ENCODE measurements around the gene FGG.

FGG gene

GRCh38 chr4:154589296-154590197, 22.9 kb downstream of the FGG start:
- no peak for DNase-seq (ENCODE audit: low read depth, low spot score)
- H3K27ac ChIP-seq: no peak overlapping the region

GRCh38 chr4:154588198-154588597, 24.3 kb downstream of the FGG start:
- no peak for DNase-seq (ENCODE audit: low read depth, low spot score)
- H3K27ac ChIP-seq: no peak overlapping the region

GRCh38 chr4:154586296-154587033, 26.0 kb downstream of the FGG start:
- H3K27ac ChIP-seq: no peak overlapping the region
- no peak for DNase-seq (ENCODE audit: low read depth, low spot score)

- H3K27ac ChIP-seq: no peak overlapping the region
- no peak for DNase-seq (ENCODE audit: low read depth, low spot score)
Observed at GRCh38 chr4:154585369-154586018, 27.0 kb downstream of the FGG start.

GRCh38 chr4:154584259-154584658, 28.2 kb downstream of the FGG start:
- no peak overlapping the region for H3K27ac ChIP-seq
- DNase-seq (ENCODE audit: low read depth, low spot score): no peak

GRCh38 chr4:154583677-154584076, 28.8 kb downstream of the FGG start:
- H3K27ac ChIP-seq: no peak overlapping the region
- no peak for DNase-seq (ENCODE audit: low read depth, low spot score)

GRCh38 chr4:154583230-154583629, 29.2 kb downstream of the FGG start:
- H3K27ac ChIP-seq: no peak overlapping the region
- no peak for DNase-seq (ENCODE audit: low read depth, low spot score)

- H3K27ac ChIP-seq: no peak overlapping the region
- DNase-seq (ENCODE audit: low read depth, low spot score): no peak
Observed at GRCh38 chr4:154582723-154583122, 29.7 kb downstream of the FGG start.

- H3K27ac ChIP-seq: no peak overlapping the region
- DNase-seq (ENCODE audit: low read depth, low spot score): no peak
Observed at GRCh38 chr4:154579927-154580326, 32.5 kb downstream of the FGG start.

GRCh38 chr4:154578919-154579318, 33.5 kb downstream of the FGG start:
- no peak for DNase-seq (ENCODE audit: low read depth, low spot score)
- no peak overlapping the region for H3K27ac ChIP-seq

- DNase-seq (ENCODE audit: low read depth, low spot score): no peak
Observed at GRCh38 chr4:154577324-154577723, 35.1 kb downstream of the FGG start.

GRCh38 chr4:154574311-154574710, 38.1 kb downstream of the FGG start:
- no peak for DNase-seq (ENCODE audit: low read depth, low spot score)
- no peak overlapping the region for H3K27ac ChIP-seq

More at GRCh38 chr4:154577324-154577723, 35.1 kb downstream of the FGG start:
- H3K27ac ChIP-seq: no peak overlapping the region

- H3K27ac ChIP-seq: no peak overlapping the region
- no peak for DNase-seq (ENCODE audit: low read depth, low spot score)
Observed at GRCh38 chr4:154573190-154573870, 39.1 kb downstream of the FGG start.

- DNase-seq (ENCODE audit: low read depth, low spot score): no peak
- no peak overlapping the region for H3K27ac ChIP-seq
Observed at GRCh38 chr4:154569584-154569983, 42.9 kb downstream of the FGG start.

GRCh38 chr4:154569028-154569427, 43.4 kb downstream of the FGG start:
- no peak for DNase-seq (ENCODE audit: low read depth, low spot score)

GRCh38 chr4:154566639-154567204, 45.7 kb downstream of the FGG start:
- no peak for DNase-seq (ENCODE audit: low read depth, low spot score)
- H3K27ac ChIP-seq: no peak overlapping the region

More at GRCh38 chr4:154569028-154569427, 43.4 kb downstream of the FGG start:
- H3K27ac ChIP-seq: no peak overlapping the region

GRCh38 chr4:154565704-154566103, 46.8 kb downstream of the FGG start:
- H3K27ac ChIP-seq: no peak overlapping the region
- DNase-seq (ENCODE audit: low read depth, low spot score): no peak

GRCh38 chr4:154564311-154564710, 48.1 kb downstream of the FGG start:
- no peak for DNase-seq (ENCODE audit: low read depth, low spot score)

GRCh38 chr4:154562697-154563254, 49.7 kb downstream of the FGG start, which contains the start of gene FGB:
Gene FGB (plus strand): TSS chr4:154563011. CDS start chr4:154563019, 8 bp downstream.
- H3K27ac ChIP-seq: no peak within 1 kb of the TSS
- DNase-seq (ENCODE audit: low read depth, low spot score): no peak

More at GRCh38 chr4:154564311-154564710, 48.1 kb downstream of the FGG start:
- no peak overlapping the region for H3K27ac ChIP-seq
